Astrocyte (in vitro differentiated cells and primary cell): ENCODE results near the gene CPNE4.

Source experiments
- EZH2 ChIP-seq: IDR thresholded peaks from 2 replicates; pipeline ENCODE4 v1.6.1; 2012; ENCODE audit warnings: mild to moderate bottlenecking, low read length, inconsistent platforms; ENCODE audit not compliant: insufficient read depth
- TF ChIP-seq, protein P1 (sequence below): IDR thresholded peaks from 2 replicates; pipeline ENCODE4 v1.5.1; 2011; ENCODE audit warnings: low read depth, mild to moderate bottlenecking, inconsistent platforms, low read length, moderate library complexity; ENCODE audit not compliant: insufficient read depth

GRCh38 chr3:131597816-131598215 is 437.0 kb downstream of the CPNE4 start:
- no peak for TF ChIP-seq EZH2
- TF ChIP-seq, protein P1, sequence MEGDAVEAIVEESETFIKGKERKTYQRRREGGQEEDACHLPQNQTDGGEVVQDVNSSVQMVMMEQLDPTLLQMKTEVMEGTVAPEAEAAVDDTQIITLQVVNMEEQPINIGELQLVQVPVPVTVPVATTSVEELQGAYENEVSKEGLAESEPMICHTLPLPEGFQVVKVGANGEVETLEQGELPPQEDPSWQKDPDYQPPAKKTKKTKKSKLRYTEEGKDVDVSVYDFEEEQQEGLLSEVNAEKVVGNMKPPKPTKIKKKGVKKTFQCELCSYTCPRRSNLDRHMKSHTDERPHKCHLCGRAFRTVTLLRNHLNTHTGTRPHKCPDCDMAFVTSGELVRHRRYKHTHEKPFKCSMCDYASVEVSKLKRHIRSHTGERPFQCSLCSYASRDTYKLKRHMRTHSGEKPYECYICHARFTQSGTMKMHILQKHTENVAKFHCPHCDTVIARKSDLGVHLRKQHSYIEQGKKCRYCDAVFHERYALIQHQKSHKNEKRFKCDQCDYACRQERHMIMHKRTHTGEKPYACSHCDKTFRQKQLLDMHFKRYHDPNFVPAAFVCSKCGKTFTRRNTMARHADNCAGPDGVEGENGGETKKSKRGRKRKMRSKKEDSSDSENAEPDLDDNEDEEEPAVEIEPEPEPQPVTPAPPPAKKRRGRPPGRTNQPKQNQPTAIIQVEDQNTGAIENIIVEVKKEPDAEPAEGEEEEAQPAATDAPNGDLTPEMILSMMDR: no peak
